IMR-90 (cell line): Measurements from ENCODE around the gene TCFL5. TPM values are rescaled to one million over a fixed set of nuclear protein-coding genes. Genes with fewer than 3 reads are reported as not detected.

Source experiments
- ATAC-seq: fragments of 200-7000 bp; cut with Tn5 transposase; 2 replicates; pipeline ENCODE4 v1.9.1; 2020; ENCODE audit warnings: low read depth, mild to moderate bottlenecking, moderate library complexity
- BruUV-seq: library from RNA; stranded (reverse); fragments of 400-500 nt; replicated peaks from 2 replicates; lab custom pipeline; 2021; lab: Mats Ljungman, UMichigan
- CTCF ChIA-PET: fragments of 300-600 bp; formaldehyde crosslinking; extraction: SDS; loops from one replicate; lab custom pipeline; 2021; ENCODE audit warnings: antibody characterized with exemption; lab: Yijun Ruan, JAX
- POLR2A ChIA-PET: fragments of 300-600 bp; sonication (Branson Sonifier 250); formaldehyde crosslinking; loops from one replicate; lab custom pipeline; 2022; ENCODE audit warnings: antibody characterized with exemption; ENCODE audit not compliant: unreplicated experiment; lab: Charles Lee
- DNase-seq: peaks from one replicate; pipeline ENCODE4 v3.0.0; 2013
- H2AFZ ChIP-seq: replicated peaks from 2 replicates; pipeline ENCODE3; 2013; ENCODE audit warnings: low read length, mild to moderate bottlenecking; ENCODE audit not compliant: poor library complexity
- H2AK5ac ChIP-seq: 2 replicates; pipeline ENCODE4 v1.6.1; 2013; ENCODE audit warnings: low read depth, low read length, inconsistent platforms
- H2AK9ac ChIP-seq: replicated peaks from 2 replicates; pipeline ENCODE3; 2013; ENCODE audit warnings: mild to moderate bottlenecking, low read depth, low read length, moderate library complexity; ENCODE audit not compliant: poor library complexity
- H2BK120ac ChIP-seq: 2 replicates; pipeline ENCODE4 v1.6.1; 2013; ENCODE audit warnings: low read depth, low read length, inconsistent platforms
- H2BK15ac ChIP-seq: 3 replicates; pipeline ENCODE4 v1.6.1; 2013; ENCODE audit warnings: low read depth, low read length, inconsistent platforms
- H2BK20ac ChIP-seq: 2 replicates; pipeline ENCODE4 v1.6.1; 2013; ENCODE audit warnings: low read depth, mild to moderate bottlenecking, inconsistent platforms, low read length, moderate library complexity
- H2BK5ac ChIP-seq: 2 replicates; pipeline ENCODE4 v1.6.1; 2013; ENCODE audit warnings: mild to moderate bottlenecking, low read depth, low read length, inconsistent platforms; ENCODE audit not compliant: poor library complexity, severe bottlenecking
- H3K14ac ChIP-seq: replicated peaks from 2 replicates; pipeline ENCODE4 v1.6.1; 2013; ENCODE audit warnings: low read depth, low read length, inconsistent platforms
- H3K18ac ChIP-seq: 2 replicates; pipeline ENCODE4 v1.6.1; 2013; ENCODE audit warnings: low read depth, low read length, control low read depth
- H3K23ac ChIP-seq: 2 replicates; pipeline ENCODE4 v1.6.1; 2013; ENCODE audit warnings: low read depth, low read length, inconsistent platforms
- H3K27ac ChIP-seq: 2 replicates; pipeline ENCODE4 v1.5.1; 2013; ENCODE audit warnings: mild to moderate bottlenecking, control low read depth, low read length; ENCODE audit not compliant: insufficient read depth
- H3K27me3 ChIP-seq: 2 replicates; pipeline ENCODE4 v1.6.1; 2013; ENCODE audit warnings: low read length; ENCODE audit not compliant: control insufficient read depth, insufficient read depth
- H3K36me3 ChIP-seq: 2 replicates; pipeline ENCODE4 v1.6.1; 2013; ENCODE audit warnings: low read length, mixed read lengths; ENCODE audit not compliant: control insufficient read depth, insufficient read depth
- H3K4ac ChIP-seq: 2 replicates; pipeline ENCODE4 v1.6.1; 2013; ENCODE audit warnings: low read depth, low read length, inconsistent platforms
- H3K4me1 ChIP-seq: 2 replicates; pipeline ENCODE4 v1.6.1; 2013; ENCODE audit warnings: low read length, mixed read lengths; ENCODE audit not compliant: control insufficient read depth, insufficient read depth
- H3K4me2 ChIP-seq: 2 replicates; pipeline ENCODE4 v1.6.1; 2013; ENCODE audit warnings: low read depth, mild to moderate bottlenecking, control low read depth, low read length, moderate library complexity
- H3K4me3 ChIP-seq: 2 replicates; pipeline ENCODE4 v1.5.1; 2013; ENCODE audit warnings: low read depth, mild to moderate bottlenecking, control low read depth, low read length, moderate library complexity; ENCODE audit not compliant: insufficient read depth
- H3K56ac ChIP-seq: 2 replicates; pipeline ENCODE4 v1.6.1; 2013; ENCODE audit warnings: low read length, inconsistent platforms; ENCODE audit not compliant: insufficient read depth; ENCODE audit errors: extremely low read depth
- H3K79me1 ChIP-seq, 2 experiments: 2 replicates each; pipeline ENCODE4 v1.6.1; 2013; ENCODE audit warnings: low read length in 2 of 2, inconsistent platforms in 1 of 2, low read depth in 1 of 2
- H3K9ac ChIP-seq: 2 replicates; pipeline ENCODE4 v1.6.1; 2013; ENCODE audit warnings: low read depth, low read length, control low read depth
- H3K9me1 ChIP-seq: 2 replicates; pipeline ENCODE4 v1.6.1; 2013; ENCODE audit warnings: low read length, inconsistent platforms; ENCODE audit not compliant: insufficient read depth
- H3K9me3 ChIP-seq: 2 replicates; pipeline ENCODE4 v1.6.1; 2013; ENCODE audit warnings: low read length; ENCODE audit not compliant: control insufficient read depth, insufficient read depth
- H4K20me1 ChIP-seq: 2 replicates; pipeline ENCODE4 v1.6.1; 2013; ENCODE audit warnings: low read length, inconsistent platforms; ENCODE audit not compliant: insufficient read depth
- H4K5ac ChIP-seq: 2 replicates; pipeline ENCODE4 v1.6.1; 2013; ENCODE audit warnings: mild to moderate bottlenecking, low read depth, low read length, control low read depth
- H4K8ac ChIP-seq, 2 experiments: 2 replicates each; pipeline ENCODE4 v1.6.1; 2013; ENCODE audit warnings: low read depth in 2 of 2, low read length in 2 of 2, control low read depth in 1 of 2, inconsistent platforms in 1 of 2
- H4K91ac ChIP-seq: 2 replicates; pipeline ENCODE4 v1.6.1; 2013; ENCODE audit warnings: low read depth, low read length, inconsistent platforms; ENCODE audit not compliant: insufficient read depth
- MAZ ChIP-seq: IDR thresholded peaks from 2 replicates; pipeline ENCODE4 v1.6.1; 2012; ENCODE audit warnings: low read depth, mild to moderate bottlenecking, low read length, improper control_type of control experiment, moderate library complexity, borderline replicate concordance
- NFE2L2 ChIP-seq: fragments of 150-350 bp; IDR thresholded peaks from 2 replicates; pipeline ENCODE4 v1.6.1; 2016; ENCODE audit warnings: low read depth, mild to moderate bottlenecking, low read length
- RAD21 ChIP-seq: IDR thresholded peaks from 2 replicates; pipeline ENCODE4 v1.6.1; 2012; ENCODE audit warnings: low read length, improper control_type of control experiment
- RCOR1 ChIP-seq: IDR thresholded peaks from 2 replicates; pipeline ENCODE4 v1.6.1; 2012; ENCODE audit warnings: mild to moderate bottlenecking, low read length, improper control_type of control experiment; ENCODE audit not compliant: insufficient replicate concordance
- RFX5 ChIP-seq: IDR thresholded peaks from 2 replicates; pipeline ENCODE4 v1.8.0; 2012; ENCODE audit warnings: low read depth, mild to moderate bottlenecking, low read length, moderate library complexity
- SMC3 ChIP-seq: fragments of 150-350 bp; IDR thresholded peaks from 2 replicates; pipeline ENCODE4 v1.6.1; 2016; ENCODE audit warnings: low read depth, mild to moderate bottlenecking, antibody characterized with exemption, low read length, moderate library complexity
- WGBS, 2 experiments: methylation state at CpG; one replicate each; pipeline versions ENCODE4 v1.1.5 to v1.1.7; 2013; ENCODE audit warnings: missing lambda C conversion rate in 2 of 2; ENCODE audit not compliant: insufficient read length in 1 of 2; ENCODE audit errors: extremely low coverage in 2 of 2; 5-methylcytosine and 5-hydroxymethylcytosine counted together
- dilution Hi-C: fragments of 300-500 bp; cut with HindIII; formaldehyde crosslinking; loops from one replicate; pipeline ENCODE4 v1.14.3; 2018; ENCODE audit warnings: low sequenced_read_pairs; ENCODE audit not compliant: unreplicated experiment
- in situ Hi-C: fragments of 300-500 bp; cut with MboI; formaldehyde crosslinking; loops from 3 replicates; pipeline ENCODE4 v1.14.3; 2019; ENCODE audit warnings: low sequenced_read_pairs, inconsistent platforms, mixed read lengths
- intact Hi-C: fragments of 100-400 bp; cut with micrococcal nuclease; formaldehyde crosslinking; loops from 2 replicates; pipeline ENCODE4 v1.10.0; 2022
- polyA plus RNA-seq, 3 experiments: library from polyadenylated mRNA; depleted of rRNA; stranded (reverse); fragments of >200 nt; gene quantifications; 2 replicates each; pipeline ENCODE4 v1.2.3, GENCODE V29; 2012; ENCODE audit warnings: low replicate concordance in 1 of 3
- total RNA-seq: library from RNA; depleted of rRNA; stranded (reverse); fragments of >200 nt; gene quantifications from 2 replicates; pipeline ENCODE4 v1.2.3, GENCODE V29; 2012
- TF ChIP-seq, protein P1 (sequence below): fragments of 150-350 bp; IDR thresholded peaks from 2 replicates; pipeline ENCODE4 v1.6.1; 2017; ENCODE audit warnings: mild to moderate bottlenecking, antibody characterized with exemption, low read length, low read depth

TCFL5 gene
- total and polyA plus RNA-seq, 2 of the 4 experiments (the other 2 are of a cell fraction), result 6.0 to 8.2 TPM

DNA sequence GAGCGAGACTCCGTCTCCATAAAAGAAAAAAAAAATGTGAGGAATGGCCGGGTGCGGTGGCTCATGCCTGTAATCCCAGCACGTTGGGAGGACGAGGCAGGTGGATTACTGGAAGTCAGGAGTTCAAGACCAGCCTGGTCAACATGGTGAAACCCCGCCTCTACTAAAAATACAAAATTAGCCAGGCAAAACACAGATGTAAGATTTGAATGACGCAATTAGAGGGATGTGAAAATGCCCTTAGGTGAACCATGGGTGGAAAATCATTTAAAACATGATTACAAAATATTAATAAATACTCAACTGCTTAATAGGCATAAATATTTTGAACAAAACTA, 23.9 kb downstream of the TCFL5 start:
- no peak overlapping the region for H3K56ac ChIP-seq
- peaks cover under 1% of the 10 kb centered on the region; the same call in 1 of the 2 replicates for H3K4me1 ChIP-seq
- no peak overlapping the region for H4K91ac ChIP-seq
- TF ChIP-seq RAD21, result no peak
- no peak for TF ChIP-seq RCOR1
- no peak for TF ChIP-seq NFE2L2
- no peak for TF ChIP-seq SMC3
- no peak for TF ChIP-seq RFX5
- TF ChIP-seq, protein P1, sequence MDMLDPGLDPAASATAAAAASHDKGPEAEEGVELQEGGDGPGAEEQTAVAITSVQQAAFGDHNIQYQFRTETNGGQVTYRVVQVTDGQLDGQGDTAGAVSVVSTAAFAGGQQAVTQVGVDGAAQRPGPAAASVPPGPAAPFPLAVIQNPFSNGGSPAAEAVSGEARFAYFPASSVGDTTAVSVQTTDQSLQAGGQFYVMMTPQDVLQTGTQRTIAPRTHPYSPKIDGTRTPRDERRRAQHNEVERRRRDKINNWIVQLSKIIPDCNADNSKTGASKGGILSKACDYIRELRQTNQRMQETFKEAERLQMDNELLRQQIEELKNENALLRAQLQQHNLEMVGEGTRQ, result no peak
- TF ChIP-seq MAZ, result no peak
- no peaks in the 10 kb centered on the region; the same call in 1 of the 2 replicates for H3K27me3 ChIP-seq
- no peak overlapping the region for H2AFZ ChIP-seq
- no peak overlapping the region for H3K4me3 ChIP-seq
- intact Hi-C loops, result no loop called here
- H3K4me2 ChIP-seq, result no peak overlapping the region
- H2BK20ac ChIP-seq, result no peak overlapping the region
- no peak overlapping the region for H3K27ac ChIP-seq
- H2BK5ac ChIP-seq, result no peak overlapping the region
- no peaks in the 10 kb centered on the region for H3K36me3 ChIP-seq
- no peak overlapping the region for H3K14ac ChIP-seq
- DNase-seq (no peak), ATAC-seq (no peak)
- no peaks in the 10 kb centered on the region for H3K79me1 ChIP-seq
- no peak overlapping the region for H4K5ac ChIP-seq
- no peak overlapping the region for H4K8ac ChIP-seq
- no peak overlapping the region for H2AK5ac ChIP-seq
- POLR2A ChIA-PET, result no interaction called here
- no TSS peak for BruUV-seq
- WGBS, 2 experiments, result 93% methylated on average over 3 of the region's 8 CpGs; no CpG with 5 or more reads in 1 of the 2 experiments
- no peak overlapping the region for H2BK15ac ChIP-seq
- no peak overlapping the region for H3K9ac ChIP-seq
- H3K4ac ChIP-seq, result no peak overlapping the region
- in situ Hi-C loops, result no loop called here
- no peak overlapping the region for H3K18ac ChIP-seq
- no peaks in the 10 kb centered on the region for H3K9me1 ChIP-seq
- CTCF ChIA-PET, result no interaction called here
- no peak overlapping the region for H2AK9ac ChIP-seq
- dilution Hi-C loops, result no loop called here
- H3K23ac ChIP-seq, result no peak overlapping the region
- no peaks in the 10 kb centered on the region for H4K20me1 ChIP-seq
- no peak overlapping the region for H2BK120ac ChIP-seq
- no peaks in the 10 kb centered on the region for H3K9me3 ChIP-seq
